ENCODE measurements around the gene PGAM1.

The PGAM1 gene

DNA sequence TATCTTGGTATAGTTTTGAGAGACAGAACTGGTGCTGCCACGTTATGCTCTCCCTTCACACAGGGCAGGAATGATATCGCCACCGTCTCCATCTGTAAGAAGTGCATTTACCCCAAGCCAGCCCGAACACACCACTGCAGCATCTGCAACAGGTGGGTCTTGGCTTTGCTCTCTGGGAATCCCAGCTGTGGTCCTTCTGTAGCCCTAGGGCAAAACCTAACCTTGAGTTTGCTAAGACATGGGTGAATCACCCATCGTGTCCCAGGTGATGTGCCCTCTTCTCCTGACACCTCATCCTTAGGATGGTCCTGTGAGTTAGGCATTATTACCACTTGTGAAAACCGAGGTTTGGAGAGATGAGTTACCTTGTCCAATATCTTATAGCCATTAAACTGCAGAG lies 26.4 kb downstream of the PGAM1 start:
- DNase-seq (ENCODE audit: insufficient read length, low spot score): no peak
- TF ChIP-seq SPI1 (IDR thresholded peaks at IDR 0.05; ENCODE audit: low read depth, low read length) (no peak), TAF1 (IDR thresholded peaks at IDR 0.05; ENCODE audit: low read depth, low read length) (no peak), PAX5 (IDR thresholded peaks at IDR 0.05; ENCODE audit: insufficient read depth, low read length, severe bottlenecking) (no peak), POLR2AphosphoS5 (IDR thresholded peaks at IDR 0.05; ENCODE audit: low read depth, low read length) (no peak; the same call in 1 of the 2 replicates), POLR2A (IDR thresholded peaks at IDR 0.05; ENCODE audit: low read depth, low read length) (no peak), POU2F2 (IDR thresholded peaks at IDR 0.05; ENCODE audit: low read depth, low read length) (no peak)
- no peak for FAIRE-seq

DNA sequence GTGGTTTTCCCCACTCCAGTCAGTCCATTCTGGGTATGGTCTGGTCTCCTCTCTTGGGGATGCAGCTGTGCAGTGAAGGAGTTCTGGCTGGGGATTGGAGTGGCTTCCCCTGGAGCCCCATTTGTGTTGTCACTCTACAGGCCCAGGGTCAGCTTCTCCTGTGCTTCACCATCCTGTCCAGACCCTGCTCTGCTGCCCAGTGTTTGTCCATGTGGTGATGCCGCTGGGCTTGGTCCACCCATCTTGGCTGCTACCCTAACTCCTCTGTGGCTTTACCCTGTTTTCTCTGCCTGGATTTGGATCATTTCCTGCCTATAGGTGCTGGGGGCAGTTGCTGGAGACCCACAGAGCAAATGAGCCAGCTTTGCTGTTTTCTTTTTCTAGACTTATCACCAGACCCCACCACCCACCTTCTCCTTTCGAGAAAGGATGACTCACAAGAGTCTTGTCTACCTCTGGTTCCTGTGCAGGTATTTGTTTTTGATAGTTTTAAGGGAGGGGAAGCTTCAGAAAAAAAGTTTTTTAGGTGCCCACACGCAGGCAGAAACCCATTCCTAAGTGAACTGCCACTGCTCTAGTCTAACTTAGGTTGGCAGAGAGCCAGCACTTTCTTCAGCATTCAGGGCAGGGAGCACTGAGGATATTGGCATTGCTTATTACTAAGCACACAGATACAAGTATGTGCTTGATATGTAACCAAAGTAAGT lies 28.5 kb downstream of the PGAM1 start:
- DNase-seq (ENCODE audit: insufficient read length, low spot score): no peak
- TF ChIP-seq TAF1 (IDR thresholded peaks at IDR 0.05; ENCODE audit: low read depth, low read length) (no peak), POU2F2 (IDR thresholded peaks at IDR 0.05; ENCODE audit: low read depth, low read length) (no peak), SPI1 (IDR thresholded peaks at IDR 0.05; ENCODE audit: low read depth, low read length) (no peak), POLR2AphosphoS5 (IDR thresholded peaks at IDR 0.05; ENCODE audit: low read depth, low read length) (no peak; the same call in 1 of the 2 replicates), PAX5 (IDR thresholded peaks at IDR 0.05; ENCODE audit: insufficient read depth, low read length, severe bottlenecking) (no peak), POLR2A (IDR thresholded peaks at IDR 0.05; ENCODE audit: low read depth, low read length) (no peak)
- no peak for FAIRE-seq

DNA sequence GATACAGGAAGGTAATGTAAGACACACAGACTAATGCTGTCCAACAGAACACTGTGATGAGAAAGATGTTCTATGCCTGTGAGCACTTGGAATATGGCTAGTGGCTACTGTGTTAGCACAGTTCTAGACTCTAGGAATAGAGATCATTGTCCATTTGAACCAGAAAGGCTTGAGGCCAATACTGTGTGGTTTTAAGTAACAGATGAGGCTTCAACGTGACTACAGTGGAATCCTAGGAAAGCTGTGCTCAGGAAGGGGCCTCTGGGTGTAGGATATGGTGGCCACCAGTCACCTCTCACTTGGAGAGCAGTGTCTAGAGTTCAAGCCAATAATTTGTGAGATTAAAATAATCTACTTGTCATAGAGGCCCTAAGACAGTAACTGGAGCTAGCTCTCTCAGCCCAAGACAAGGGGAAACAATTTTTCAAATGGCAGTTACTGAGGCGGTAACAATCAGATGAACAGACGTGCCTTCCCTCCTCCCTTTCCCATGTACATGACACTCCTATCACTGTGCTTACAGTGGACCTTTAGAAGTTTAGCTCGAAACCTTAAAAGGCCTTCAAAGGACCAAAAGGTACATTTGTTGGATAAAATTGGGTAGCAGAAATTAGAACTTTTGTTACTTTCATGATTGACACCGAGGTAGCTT lies 30.2 kb downstream of the PGAM1 start:
- DNase-seq (ENCODE audit: insufficient read length, low spot score) (no peak), FAIRE-seq (no peak)
- TF ChIP-seq SPI1 (IDR thresholded peaks at IDR 0.05; ENCODE audit: low read depth, low read length) (no peak), POLR2AphosphoS5 (IDR thresholded peaks at IDR 0.05; ENCODE audit: low read depth, low read length) (no peak), POLR2A (IDR thresholded peaks at IDR 0.05; ENCODE audit: low read depth, low read length) (no peak), TAF1 (IDR thresholded peaks at IDR 0.05; ENCODE audit: low read depth, low read length) (no peak), PAX5 (IDR thresholded peaks at IDR 0.05; ENCODE audit: insufficient read depth, low read length, severe bottlenecking) (no peak), POU2F2 (IDR thresholded peaks at IDR 0.05; ENCODE audit: low read depth, low read length) (no peak)

DNA sequence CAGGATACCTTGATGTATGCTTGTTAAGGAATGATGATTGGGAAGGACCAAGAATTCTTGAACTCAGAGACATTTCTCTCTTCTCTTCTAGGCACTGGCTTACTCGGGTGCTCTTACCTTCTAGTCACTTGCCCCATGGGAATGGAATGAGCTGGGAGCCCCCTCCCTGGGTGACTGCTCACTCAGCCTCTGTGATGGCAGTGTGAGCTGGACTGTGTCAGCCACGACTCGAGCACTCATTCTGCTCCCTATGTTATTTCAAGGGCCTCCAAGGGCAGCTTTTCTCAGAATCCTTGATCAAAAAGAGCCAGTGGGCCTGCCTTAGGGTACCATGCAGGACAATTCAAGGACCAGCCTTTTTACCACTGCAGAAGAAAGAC lies 30.7 kb downstream of the PGAM1 start:
- DNase-seq (ENCODE audit: insufficient read length, low spot score): no peak
- TF ChIP-seq POLR2AphosphoS5 (IDR thresholded peaks at IDR 0.05; ENCODE audit: low read depth, low read length) (no peak), POLR2A (IDR thresholded peaks at IDR 0.05; ENCODE audit: low read depth, low read length) (no peak), PAX5 (IDR thresholded peaks at IDR 0.05; ENCODE audit: insufficient read depth, low read length, severe bottlenecking) (no peak), POU2F2 (IDR thresholded peaks at IDR 0.05; ENCODE audit: low read depth, low read length) (no peak), SPI1 (IDR thresholded peaks at IDR 0.05; ENCODE audit: low read depth, low read length) (no peak), TAF1 (IDR thresholded peaks at IDR 0.05; ENCODE audit: low read depth, low read length) (no peak)
- FAIRE-seq: no peak

DNA sequence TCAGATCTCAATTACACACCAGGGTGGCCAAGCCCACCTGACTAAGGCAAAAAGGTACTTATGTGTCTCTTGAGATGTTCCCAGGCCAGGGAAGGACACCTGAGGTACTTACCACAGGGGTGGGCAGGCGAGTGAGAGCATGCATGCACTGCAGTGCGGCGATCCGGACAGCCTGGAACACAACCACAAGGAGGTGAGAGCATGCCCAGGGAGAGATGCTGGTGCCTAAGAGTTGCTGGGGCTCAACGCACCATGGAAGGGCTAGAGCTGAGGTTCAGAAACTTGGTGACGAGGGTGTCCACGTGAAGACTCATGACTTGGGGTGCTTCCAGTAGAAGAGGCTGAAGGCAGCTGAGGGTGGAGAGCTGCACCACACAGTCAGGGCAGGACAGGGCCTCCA lies 33.1 kb downstream of the PGAM1 start:
- TF ChIP-seq PAX5 (IDR thresholded peaks at IDR 0.05; ENCODE audit: insufficient read depth, low read length, severe bottlenecking): no peak
- FAIRE-seq (no peak), DNase-seq (ENCODE audit: insufficient read length, low spot score) (no peak)

DNA sequence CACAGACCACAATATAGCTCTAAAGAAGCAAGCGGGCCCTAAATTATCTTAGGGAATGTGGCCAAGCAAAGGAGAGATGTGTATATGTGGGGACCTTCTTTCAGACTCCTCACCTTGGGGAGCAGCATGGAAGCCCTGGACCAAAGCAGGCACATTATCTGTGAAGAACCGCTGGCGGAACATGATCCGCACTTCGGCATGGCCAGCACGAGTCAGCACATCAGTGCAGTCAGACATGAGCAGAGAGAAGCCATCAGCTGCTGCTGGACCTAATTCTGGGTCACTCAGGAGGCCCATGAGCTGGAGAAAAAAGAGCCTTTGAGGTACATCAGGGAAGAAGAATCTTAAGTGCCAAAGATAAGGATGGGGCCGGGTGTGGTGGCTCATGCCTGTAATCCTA lies 33.9 kb downstream of the PGAM1 start:
- no peak for FAIRE-seq
- TF ChIP-seq POLR2AphosphoS5 (IDR thresholded peaks at IDR 0.05; ENCODE audit: low read depth, low read length) (no peak), SPI1 (IDR thresholded peaks at IDR 0.05; ENCODE audit: low read depth, low read length) (no peak), TAF1 (IDR thresholded peaks at IDR 0.05; ENCODE audit: low read depth, low read length) (no peak), PAX5 (IDR thresholded peaks at IDR 0.05; ENCODE audit: insufficient read depth, low read length, severe bottlenecking) (no peak), POLR2A (IDR thresholded peaks at IDR 0.05; ENCODE audit: low read depth, low read length) (no peak), POU2F2 (IDR thresholded peaks at IDR 0.05; ENCODE audit: low read depth, low read length) (no peak)
- no peak for DNase-seq (ENCODE audit: insufficient read length, low spot score)

DNA sequence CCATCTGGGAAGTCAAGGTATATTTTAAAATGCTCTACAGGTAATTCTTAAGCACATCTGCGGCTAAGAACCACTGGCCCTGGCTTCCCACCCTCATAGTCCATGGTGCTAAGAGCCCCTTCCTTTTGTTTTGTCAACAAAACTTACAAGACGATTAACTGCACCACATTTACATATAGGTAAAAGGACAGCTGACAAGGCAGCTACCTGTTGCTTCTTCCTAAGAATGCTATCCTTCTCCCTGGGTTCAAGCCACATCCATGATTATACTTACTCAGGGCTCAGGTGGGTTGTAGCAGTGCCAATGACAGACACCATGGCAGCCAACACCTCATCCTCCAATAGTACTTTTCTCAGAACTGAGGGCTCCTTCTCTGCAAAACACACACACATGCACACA lies 36.3 kb downstream of the PGAM1 start:
- no peak for FAIRE-seq

DNA sequence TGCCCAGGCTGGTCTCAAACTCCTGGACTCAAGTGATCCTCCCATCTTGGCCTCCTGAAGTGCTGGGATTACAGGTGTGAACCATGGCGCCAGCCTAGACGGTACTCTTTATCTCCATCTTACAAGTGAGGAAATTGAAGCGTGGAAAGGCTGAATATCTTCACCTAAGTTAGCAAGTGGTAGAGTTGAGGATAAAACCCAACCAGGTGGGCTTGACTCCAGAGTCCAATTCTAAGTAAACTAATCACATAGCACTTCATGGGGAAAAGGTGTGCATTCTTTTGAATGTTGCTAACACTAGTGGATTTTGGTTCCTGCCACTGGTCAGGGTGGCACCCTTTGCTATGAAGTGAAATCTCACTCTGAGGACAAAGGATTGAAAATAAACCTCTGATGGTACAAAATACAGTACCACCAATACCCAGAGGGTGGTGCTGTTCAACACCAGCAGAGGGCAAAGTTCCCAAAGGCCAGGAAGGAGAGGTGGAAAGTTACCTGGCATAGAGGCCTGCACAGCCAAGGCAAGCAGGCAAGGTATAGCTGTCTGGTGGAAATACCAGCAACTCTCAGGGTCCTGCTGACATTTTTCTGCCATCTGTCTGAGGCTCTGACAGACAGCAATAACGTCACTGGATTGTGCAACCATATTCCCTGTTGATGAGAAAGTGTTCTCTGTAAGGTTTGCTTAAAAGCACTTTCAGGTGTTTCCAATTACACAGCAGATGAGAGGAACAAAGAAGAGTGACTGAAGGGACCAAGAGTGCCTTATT lies 37.6 kb downstream of the PGAM1 start:
- DNase-seq (ENCODE audit: insufficient read length, low spot score): no peak
- TF ChIP-seq TAF1 (IDR thresholded peaks at IDR 0.05; ENCODE audit: low read depth, low read length): no peak
- TF ChIP-seq POU2F2 (IDR thresholded peaks at IDR 0.05; ENCODE audit: low read depth, low read length): no peak
- no peak for TF ChIP-seq SPI1 (IDR thresholded peaks at IDR 0.05; ENCODE audit: low read depth, low read length)
- FAIRE-seq: peak; percentile 94

More for the DNA sequence above, 36.3 kb downstream of the PGAM1 start:
- no peak for DNase-seq (ENCODE audit: insufficient read length, low spot score)
- TF ChIP-seq PAX5 (IDR thresholded peaks at IDR 0.05; ENCODE audit: insufficient read depth, low read length, severe bottlenecking): no peak
- no peak for TF ChIP-seq POLR2AphosphoS5 (IDR thresholded peaks at IDR 0.05; ENCODE audit: low read depth, low read length)
- TF ChIP-seq TAF1 (IDR thresholded peaks at IDR 0.05; ENCODE audit: low read depth, low read length): no peak
- TF ChIP-seq POLR2A (IDR thresholded peaks at IDR 0.05; ENCODE audit: low read depth, low read length): no peak
- TF ChIP-seq POU2F2 (IDR thresholded peaks at IDR 0.05; ENCODE audit: low read depth, low read length): no peak
- no peak for TF ChIP-seq SPI1 (IDR thresholded peaks at IDR 0.05; ENCODE audit: low read depth, low read length)

DNA sequence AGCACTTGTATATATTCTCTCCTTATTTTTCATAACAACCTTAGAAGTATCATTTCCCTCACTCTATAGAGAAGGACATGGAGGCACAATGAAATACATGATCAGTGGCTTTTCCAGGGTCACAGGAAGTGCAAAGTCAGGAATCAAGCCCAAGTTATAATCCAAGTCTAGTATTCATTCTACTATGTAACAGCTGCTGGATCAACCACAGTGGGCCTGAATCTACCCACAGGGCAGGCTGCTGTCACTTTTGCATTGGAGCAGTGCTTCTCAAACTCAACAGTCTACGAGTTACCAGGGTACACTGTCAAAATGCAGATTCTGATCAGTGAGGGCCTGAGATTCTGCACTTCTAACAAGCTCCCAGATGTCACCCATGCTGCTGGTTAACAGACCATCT lies 38.2 kb downstream of the PGAM1 start:
- TF ChIP-seq POLR2A (IDR thresholded peaks at IDR 0.05; ENCODE audit: low read depth, low read length) (no peak), POU2F2 (IDR thresholded peaks at IDR 0.05; ENCODE audit: low read depth, low read length) (no peak), TAF1 (IDR thresholded peaks at IDR 0.05; ENCODE audit: low read depth, low read length) (no peak), PAX5 (IDR thresholded peaks at IDR 0.05; ENCODE audit: insufficient read depth, low read length, severe bottlenecking) (no peak), POLR2AphosphoS5 (IDR thresholded peaks at IDR 0.05; ENCODE audit: low read depth, low read length) (no peak), SPI1 (IDR thresholded peaks at IDR 0.05; ENCODE audit: low read depth, low read length) (no peak)
- DNase-seq (ENCODE audit: insufficient read length, low spot score): no peak
- no peak for FAIRE-seq
